Midbrain (tissue), 1 donor: ENCODE measurements around the gene LSMEM2.
"Not testable (repeated sequence)": the region's sequence is repeated elsewhere in the genome, so short reads cannot be mapped to it uniquely, and the experiment has no call there.

Experiments
- DNase-seq: peaks from one replicate; lab custom pipeline; 2025; lab: John Stamatoyannopoulos, UW

Gene LSMEM2

GRCh38 chr3:50264964-50265485 lies 13.9 kb upstream of the LSMEM2 start:
- no peak for DNase-seq

DNA sequence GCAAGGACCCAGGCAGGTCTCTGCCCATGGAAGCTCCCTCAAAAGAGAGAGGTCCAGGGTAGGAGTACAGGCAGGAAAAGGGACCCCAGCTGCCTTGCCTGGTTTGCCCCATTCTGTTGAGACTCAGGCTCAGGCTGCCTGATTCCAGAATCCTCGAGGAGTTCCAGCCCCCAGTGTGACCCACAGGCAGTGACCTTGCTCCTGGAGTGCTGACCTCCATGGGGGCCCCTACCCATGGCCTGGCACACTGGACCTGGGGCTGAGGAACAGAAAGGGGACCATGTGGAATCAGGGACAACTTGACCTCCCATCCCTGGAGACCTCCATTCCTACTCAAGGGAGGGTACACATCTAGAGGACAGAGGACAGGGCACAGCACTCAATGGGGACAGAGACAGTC lies 13.3 kb upstream of the LSMEM2 start:
- no peak for DNase-seq

- DNase-seq = no peak
These were observed 12.9 kb upstream of the LSMEM2 start for GRCh38 chr3:50266017-50266416.

DNA sequence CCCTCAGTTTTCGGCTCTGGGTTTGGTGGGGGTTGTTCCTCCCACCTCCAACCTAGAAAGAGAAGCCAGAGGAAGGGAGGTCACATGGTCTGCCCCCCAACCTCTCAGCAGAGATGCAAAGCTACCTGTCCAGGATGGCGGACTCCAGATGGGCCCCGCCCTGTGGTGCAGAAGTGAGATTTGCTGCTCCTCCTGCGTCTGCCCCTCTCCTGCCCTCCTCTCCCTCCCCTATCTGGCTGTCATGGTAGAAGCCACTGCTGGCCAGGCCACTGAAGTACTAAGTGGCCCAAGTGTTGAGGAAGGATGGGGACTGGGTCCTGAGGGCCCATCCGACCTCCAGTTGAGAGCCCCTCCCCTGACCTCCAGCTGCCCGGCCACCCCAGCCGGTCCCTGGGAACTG lies 12.1 kb upstream of the LSMEM2 start:
- DNase-seq = no peak

- peak; percentile 71 for DNase-seq
These were observed 11.5 kb upstream of the LSMEM2 start for GRCh38 chr3:50267280-50267913.

DNA sequence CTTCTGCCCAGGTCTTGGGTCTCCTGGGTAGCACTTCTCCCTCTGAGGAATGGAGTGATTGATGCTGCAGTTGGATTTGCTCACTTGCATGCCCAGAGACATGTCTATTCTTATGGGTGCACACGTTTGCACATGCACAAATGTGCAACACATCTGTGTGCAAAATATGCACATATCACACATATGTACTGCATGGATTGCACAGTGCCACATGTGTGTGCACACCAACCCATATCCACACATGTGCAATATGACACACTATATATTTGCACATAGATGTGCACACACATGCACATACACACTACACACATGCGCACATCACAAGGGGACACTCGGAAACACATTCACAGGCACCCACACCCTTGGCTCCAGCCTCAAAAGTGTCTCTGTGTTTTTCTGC lies 10.6 kb upstream of the LSMEM2 start:
- peak; percentile 56 for DNase-seq

GRCh38 chr3:50268703-50269451 lies 10.0 kb upstream of the LSMEM2 start, which contains the start of gene SEMA3B:
Gene SEMA3B, plus strand, starts transcription at chr3:50269147. Its CDS starts 94 bp downstream, at chr3:50269241.
- peak; percentile 56 for DNase-seq

- DNase-seq = no peak
These were observed 9.4 kb upstream of the LSMEM2 start for GRCh38 chr3:50269460-50269859.

GRCh38 chr3:50269977-50270413 lies 8.9 kb upstream of the LSMEM2 start:
- no peak for DNase-seq

GRCh38 chr3:50270422-50271224 lies 8.3 kb upstream of the LSMEM2 start:
- DNase-seq = no peak

GRCh38 chr3:50271314-50271936 lies 7.5 kb upstream of the LSMEM2 start:
- no peak for DNase-seq

DNA sequence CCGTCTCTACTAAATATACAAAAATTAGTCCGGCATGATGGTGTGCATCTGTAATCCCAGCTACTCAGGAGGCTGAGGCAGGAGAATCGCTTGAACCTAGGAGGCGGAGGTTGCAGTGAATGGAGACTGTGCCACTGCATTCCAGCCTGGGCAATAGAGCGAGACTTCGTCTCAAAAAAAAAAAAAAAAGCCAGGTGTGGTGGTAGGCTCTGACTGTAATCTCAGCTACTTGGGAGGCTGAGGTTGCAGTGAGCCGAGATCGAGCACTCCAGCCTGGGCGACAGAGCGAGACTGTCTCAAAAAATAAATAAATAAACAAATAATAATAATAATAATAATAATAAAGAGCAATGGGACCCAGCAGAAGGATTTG lies 6.4 kb upstream of the LSMEM2 start:
- not testable (repeated sequence) for DNase-seq

DNA sequence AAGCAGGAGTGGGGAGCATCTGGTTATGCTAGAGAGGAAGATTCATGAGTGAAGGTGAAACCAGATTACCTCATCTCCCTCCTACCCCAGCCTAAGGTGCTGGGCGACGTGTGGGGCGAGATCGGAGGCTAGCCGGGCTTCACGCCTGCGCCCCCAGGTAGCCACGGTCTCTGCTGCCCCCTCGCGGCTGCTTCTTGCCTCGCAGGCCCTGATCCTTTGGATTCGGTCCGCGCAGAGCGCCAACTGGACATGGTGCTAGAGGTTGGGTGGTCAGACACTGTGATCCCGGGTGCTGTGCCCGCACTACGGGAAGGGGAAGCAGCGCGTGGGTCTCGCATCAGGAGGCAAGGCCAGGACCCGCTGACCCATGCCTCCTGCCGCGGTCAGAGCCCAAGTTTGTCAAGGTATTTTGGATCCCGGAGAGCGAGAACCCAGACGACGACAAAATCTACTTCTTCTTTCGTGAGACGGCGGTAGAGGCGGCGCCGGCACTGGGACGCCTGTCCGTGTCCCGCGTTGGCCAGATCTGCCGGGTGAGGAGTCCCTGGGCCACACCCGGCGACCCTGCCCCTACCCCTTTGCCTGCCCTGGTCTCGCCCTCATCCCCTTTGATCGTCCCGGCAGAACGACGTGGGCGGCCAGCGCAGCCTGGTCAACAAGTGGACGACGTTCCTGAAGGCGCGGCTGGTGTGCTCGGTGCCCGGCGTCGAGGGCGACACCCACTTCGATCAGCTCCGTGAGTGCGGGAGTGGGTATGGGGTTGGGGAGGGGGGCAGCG lies 5.8 kb upstream of the LSMEM2 start:
- peak; percentile 93 for DNase-seq

DNA sequence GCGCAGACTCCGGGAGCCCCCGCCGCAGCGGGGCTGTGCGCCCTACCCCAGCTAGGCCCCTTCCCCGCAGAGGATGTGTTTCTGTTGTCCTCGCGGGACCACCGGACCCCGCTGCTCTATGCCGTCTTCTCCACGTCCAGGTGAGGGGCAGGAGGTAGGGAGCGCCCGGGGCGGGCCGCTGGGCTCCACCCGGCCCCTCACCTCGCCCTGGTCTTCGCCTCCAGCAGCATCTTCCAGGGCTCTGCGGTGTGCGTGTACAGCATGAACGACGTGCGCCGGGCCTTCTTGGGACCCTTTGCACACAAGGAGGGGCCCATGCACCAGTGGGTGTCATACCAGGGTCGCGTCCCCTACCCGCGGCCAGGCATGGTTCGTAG lies 5.2 kb upstream of the LSMEM2 start:
- no peak for DNase-seq

- peak; percentile 57 for DNase-seq
These were observed 4.3 kb upstream of the LSMEM2 start for GRCh38 chr3:50274371-50275104.

DNA sequence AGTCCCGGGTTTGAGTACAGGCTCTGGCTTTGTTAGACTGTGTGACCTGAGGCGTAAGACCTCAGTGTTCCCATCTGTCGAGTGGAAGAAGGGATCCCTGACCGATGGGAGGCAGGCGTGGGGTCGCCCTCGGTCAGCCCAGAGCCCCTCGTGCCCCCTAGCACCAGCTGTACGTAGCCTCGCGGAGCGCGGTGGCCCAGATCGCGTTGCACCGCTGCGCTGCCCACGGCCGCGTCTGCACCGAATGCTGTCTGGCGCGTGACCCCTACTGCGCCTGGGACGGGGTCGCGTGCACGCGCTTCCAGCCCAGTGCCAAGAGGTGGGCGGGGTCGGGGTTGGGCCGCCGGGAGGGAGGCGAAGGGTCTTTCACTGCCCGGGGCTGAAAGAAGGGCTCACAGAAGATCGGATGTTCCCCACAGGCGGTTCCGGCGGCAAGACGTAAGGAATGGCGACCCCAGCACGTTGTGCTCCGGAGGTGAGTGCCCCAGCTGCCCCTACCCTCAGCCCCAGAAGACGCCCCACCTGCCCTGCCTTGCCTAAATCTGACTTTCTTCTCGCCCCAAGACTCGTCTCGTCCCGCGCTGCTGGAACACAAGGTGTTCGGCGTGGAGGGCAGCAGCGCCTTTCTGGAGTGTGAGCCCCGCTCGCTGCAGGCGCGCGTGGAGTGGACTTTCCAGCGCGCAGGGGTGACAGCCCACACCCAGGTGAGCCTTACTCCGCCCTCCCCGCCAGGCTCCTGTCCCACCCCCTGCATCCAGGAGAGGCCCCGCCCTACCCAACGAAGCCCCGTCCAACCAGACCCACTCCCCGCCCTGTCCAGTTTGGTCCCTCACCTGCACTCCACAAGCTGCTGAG lies 3.5 kb upstream of the LSMEM2 start:
- no peak for DNase-seq

DNA sequence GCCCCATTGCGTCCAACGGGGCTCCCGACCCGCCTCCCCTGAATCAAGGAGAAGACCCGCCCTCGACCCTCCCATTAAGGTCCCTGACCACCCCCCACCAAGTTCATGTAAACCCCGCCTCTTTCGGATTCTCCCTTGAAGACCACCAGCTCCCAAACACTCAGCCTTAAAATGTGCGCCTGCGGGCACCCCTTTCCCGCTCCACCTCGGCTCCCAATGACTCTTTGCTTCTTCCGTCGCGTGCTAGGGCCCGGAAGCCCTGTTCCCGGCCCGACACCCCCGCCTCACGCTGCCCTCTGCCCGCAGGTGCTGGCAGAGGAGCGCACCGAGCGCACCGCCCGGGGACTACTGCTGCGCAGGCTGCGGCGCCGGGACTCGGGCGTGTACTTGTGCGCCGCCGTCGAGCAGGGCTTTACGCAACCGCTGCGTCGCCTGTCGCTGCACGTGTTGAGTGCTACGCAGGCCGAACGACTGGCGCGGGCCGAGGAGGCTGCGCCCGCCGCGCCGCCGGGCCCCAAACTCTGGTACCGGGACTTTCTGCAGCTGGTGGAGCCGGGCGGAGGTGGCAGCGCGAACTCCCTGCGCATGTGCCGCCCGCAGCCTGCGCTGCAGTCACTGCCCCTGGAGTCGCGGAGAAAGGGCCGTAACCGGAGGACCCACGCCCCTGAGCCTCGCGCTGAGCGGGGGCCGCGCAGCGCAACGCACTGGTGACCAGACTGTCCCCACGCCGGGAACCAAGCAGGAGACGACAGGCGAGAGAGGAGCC lies 2.7 kb upstream of the LSMEM2 start:
- no peak for DNase-seq

- no peak for DNase-seq
These were observed 2.2 kb upstream of the LSMEM2 start for GRCh38 chr3:50276762-50277101.
